IPS-18c (cell line): ENCODE data around the gene CASZ1.

Experiments used
- H3K4me3 ChIP-seq: 2 replicates; pipeline ENCODE4 v1.7.0; 2013; ENCODE audit warnings: low read depth, mild to moderate bottlenecking, low read length, moderate library complexity; ENCODE audit not compliant: insufficient read depth
- H3K9me3 ChIP-seq: one replicate; pipeline ENCODE4 v1.6.1; 2013; ENCODE audit warnings: mild to moderate bottlenecking, low read length, moderate library complexity; ENCODE audit not compliant: control insufficient read depth, insufficient read depth

CASZ1 gene

DNA sequence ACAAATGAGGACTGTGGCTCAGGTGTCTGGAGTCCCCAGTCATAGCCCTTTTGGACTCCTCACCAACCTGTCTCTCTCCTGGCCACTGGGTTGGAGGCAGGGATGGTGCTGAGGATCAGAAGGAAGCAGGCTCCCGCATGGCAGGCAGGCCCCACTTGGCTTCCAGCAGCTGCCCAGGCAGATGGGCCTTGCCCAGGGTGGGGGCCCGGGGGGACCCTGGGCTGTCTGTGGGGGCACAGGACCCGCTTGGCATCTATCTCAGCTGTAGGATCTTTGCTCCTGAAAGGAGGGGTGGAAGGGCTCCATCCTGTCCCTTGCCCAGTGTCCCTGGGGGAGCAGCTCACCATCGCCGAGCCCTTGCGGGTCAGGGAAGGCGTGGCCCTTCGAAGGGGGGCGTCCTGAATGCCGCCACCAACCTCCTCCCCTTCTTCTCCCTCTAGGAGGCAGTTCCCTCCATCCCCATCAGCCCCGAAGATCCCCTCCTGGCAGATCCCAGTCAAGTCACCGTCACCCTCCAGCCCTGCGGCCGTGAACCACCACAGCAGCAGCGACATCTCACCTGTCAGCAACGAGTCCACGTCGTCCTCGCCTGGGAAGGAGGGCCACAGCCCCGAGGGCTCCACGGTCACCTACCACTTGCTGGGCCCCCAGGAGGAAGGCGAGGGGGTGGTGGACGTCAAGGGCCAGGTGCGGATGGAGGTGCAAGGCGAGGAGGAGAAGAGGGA is 167.2 kb downstream of the CASZ1 start:
- Histone ChIP-seq H3K4me3 (no peak overlapping the region), H3K9me3 (no peaks in the 10 kb centered on the region)

DNA sequence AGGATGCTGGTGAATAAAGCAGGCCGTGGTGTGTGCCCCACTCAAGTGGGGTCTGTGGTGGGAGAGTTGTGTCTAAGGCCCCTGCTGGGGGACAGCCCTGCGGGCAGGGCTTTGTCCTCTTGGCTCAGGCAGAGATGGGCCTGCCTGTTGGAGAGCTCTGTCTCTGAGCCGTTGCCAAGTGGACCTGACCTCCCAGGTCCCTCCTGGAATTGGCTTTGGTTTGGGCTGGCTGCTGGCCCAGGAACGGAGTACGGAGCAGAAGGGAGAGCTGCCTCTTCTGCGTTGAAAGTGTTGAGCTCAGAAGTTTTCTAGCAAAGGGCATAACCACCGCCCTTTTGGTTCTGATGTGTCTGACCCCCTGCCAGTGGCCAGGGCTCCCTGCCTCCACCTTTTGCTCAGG is 167.8 kb downstream of the CASZ1 start:
- H3K4me3 ChIP-seq, result no peak overlapping the region
- no peaks in the 10 kb centered on the region for H3K9me3 ChIP-seq

DNA sequence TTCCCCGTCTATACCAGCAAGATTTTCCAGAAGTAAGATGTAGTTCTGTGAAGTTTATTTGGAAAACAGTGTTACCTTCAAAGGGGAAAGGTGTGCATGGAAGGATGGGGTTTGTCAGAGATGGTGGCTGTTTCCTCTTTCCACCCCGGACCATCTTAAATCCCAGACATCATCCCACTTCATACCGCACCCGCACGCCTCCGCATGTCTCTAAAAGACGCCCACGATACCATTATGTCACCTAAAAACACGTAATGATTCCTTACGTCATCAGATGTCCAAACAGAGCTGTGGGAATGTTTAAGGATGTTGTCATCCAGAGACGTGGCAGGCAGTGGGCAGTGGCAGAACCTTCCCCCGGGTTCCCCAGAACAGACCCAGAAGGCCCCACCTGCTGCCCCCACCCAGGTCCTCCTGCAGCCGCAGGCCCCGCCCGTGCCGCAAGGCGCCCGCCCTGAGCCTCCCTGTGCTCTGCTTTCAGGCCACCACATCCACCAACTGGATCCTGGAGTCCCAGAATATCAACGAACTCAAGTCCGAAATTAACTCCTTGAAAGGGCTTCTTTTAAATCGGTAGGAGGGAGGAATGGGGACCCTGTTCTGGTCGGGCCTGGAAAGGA is 169.5 kb downstream of the CASZ1 start:
- Histone ChIP-seq H3K4me3 (no peak overlapping the region), H3K9me3 (no peaks in the 10 kb centered on the region)

DNA sequence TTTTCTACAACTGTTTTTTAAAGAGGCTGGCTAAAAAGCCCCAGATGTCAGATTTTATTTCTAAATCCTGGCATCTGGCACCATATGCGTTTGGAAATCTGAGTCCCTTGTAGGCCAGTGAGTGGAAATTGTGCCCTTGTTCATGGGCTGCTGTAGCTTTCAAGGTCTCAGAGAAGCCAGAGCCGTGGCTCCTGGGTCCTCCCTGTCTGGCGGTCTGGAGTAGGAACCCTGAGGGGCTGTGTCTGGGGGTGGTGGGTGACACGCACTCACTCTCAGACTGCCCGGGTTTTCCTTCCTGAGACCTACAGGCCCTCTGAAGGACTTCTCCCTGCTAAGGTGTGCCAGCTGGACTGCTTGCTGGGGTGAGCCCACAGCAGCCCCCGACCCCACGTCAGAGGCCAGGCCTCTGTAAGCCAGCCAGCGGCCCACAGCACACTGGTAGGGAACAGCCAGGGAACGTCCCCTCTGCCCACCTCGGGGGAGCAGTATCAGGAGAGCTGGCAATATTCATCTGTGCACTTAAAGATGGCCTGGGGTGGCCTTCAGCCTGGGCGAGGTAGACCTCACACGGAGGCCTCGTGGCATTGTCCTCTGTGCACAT is 170.2 kb downstream of the CASZ1 start:
- Histone ChIP-seq H3K4me3 (no peak overlapping the region), H3K9me3 (no peaks in the 10 kb centered on the region)

DNA sequence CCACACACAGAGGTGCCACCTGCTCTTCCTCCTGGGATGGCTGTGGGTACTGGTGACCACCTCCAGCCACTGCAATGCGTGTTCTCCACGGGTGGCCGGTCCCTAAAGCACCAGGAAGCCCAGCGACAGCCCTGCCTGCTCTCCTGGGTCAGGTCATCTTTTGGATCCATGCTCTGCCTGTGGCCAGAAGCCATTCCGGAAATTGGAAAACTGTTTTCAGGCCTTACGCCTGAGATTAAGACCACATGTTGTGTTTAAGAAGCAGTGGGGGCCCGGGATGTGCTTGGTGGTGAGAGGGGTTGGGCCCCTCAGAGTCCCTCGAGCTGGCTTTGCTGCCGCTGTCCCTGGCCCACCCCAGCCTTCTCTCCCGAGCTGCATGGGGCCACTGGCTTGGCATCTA is 170.9 kb downstream of the CASZ1 start:
- H3K9me3 ChIP-seq, result no peaks in the 10 kb centered on the region

DNA sequence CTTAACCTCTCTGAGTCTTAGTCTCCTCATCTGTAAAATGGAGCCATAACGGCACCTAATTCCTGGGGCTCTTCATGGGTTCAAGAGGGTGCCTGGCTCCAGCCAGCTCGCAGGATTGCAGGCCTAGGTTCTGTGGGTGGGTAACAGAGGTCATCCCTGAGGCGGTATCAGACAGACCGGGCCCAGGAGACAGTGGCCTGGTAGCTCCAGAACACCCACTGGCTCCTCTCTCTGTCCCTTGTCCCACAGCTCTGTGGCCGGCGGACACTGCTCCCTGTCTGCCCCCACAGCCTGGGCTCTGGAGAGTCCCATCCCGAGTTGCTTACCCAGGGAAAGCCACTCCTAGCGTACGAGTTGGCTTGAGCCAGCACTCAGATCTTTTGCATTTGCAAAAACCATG is 171.4 kb downstream of the CASZ1 start:
- H3K4me3 ChIP-seq, result no peak overlapping the region
- no peaks in the 10 kb centered on the region for H3K9me3 ChIP-seq

More for the DNA sequence above, 170.9 kb downstream of the CASZ1 start:
- H3K4me3 ChIP-seq, result no peak overlapping the region

DNA sequence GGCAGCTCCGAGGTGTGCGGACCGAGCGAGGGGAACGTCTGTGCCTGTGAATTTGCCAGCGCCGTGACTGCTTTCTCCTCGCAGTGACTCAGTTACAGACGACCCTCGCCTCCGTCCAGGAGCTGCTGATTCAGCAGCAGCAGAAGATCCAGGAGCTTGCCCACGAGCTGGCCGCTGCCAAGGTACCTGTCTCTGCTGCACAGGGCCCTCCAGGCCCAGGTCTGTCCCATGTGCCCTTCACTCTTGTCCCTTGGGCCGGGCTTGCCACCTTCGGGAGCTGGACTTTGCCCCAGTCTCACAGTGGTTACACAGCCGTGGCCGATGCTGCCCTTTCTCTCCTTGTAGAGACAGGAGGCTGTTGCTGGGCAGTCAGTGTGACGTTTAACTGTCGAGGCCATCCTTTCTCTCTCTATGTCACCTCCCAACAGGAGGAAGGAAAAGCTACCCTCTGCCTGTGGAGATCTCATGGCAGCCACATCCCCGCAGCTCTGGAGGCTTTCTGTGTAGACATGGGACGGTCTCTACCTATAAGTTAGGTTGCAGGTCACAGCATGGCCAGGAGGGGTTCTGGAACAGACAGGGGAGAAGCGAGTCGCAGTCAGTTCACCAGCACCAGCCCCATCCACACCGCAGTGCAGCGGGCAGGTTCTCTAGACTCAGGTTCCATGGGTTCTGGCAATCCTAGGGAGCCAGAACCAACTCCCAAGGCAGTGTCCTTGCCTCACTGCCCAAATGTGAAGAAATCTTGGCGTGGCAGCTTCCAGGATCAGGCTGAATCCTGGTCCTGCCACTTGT is 172.0 kb downstream of the CASZ1 start:
- H3K4me3 ChIP-seq, result no peak overlapping the region
- no peaks in the 10 kb centered on the region for H3K9me3 ChIP-seq

DNA sequence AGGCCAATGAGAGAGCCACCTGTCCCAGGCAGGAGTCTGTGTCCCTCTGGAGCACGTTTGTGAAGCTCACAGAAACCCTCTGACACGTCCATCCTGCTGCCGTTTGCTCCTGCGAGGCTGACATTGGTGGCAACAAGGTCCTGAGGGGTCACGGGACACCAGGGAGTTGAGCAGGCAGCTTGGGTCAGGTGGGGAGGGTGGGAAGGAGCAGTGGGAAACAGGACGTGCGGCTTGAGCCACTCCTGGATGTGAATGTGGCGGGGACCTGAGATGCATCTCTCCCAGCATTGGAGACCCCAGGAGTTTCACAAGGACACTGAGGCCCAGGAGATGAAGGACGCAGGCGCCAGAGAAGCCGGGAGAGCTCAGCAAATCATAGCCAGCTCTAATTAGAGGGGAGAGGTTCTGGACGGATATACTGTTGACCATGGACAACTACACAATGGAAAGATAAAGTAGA is 172.7 kb downstream of the CASZ1 start:
- no peak overlapping the region for H3K4me3 ChIP-seq
- no peaks in the 10 kb centered on the region for H3K9me3 ChIP-seq

DNA sequence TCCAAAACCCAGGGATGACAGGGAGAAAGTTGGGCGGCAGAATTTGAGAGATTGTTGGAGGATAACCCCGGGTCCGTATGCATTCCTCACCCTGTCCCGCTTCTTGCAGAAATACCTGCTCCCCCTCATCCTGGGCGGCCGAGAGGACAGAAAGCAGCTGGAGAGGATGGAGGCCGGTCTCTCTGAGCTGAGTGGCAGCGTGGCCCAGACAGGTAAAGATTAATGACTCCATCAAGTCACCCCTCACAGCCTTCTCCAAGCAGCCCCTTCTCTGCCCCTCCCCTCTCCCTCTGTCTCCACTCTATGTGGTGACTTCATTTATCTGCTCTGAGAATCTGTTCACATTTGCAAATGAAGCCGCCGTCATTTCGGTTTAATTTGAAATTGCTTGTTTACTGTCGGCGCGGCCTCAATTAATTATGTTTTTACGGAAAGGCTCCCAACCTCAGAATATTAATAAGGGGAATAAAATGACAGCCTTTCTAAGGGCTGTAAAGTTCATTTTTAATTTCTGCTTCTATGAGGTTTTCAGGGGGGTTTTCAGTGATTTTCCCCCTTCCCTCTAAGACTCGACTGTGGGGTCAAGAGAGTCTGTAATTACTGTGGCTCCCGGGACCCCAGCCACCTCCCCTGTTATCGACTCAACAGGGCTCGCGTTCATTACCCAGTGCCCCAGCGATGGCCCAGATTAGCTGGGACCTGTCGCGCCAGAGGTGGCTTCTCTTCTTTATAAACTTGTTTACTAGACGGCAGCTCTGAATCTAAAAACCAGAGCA is 173.3 kb downstream of the CASZ1 start:
- H3K4me3 ChIP-seq, result no peak overlapping the region

DNA sequence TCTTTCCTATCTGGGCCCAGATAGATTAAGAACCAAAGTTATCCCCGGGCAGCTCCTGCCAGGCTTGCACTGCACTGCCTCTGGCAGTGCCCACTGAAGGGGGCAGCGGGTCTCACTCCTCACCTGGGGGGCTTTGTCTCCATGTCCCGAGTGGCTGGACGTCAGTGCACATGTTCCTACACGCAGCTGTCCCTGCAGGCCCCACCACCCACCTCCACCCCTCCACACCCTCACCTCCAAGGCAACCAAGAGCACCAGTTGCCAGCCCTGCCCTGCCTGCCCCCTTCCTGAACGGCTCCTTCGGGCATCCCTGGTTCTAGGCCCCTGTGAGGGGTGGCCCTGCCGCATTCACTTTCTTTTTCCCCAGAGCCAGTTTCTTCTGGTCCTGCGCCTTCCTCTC is 174.5 kb downstream of the CASZ1 start:
- Histone ChIP-seq H3K9me3 (no peaks in the 10 kb centered on the region), H3K4me3 (no peak overlapping the region)

More for the DNA sequence above, 173.3 kb downstream of the CASZ1 start:
- H3K9me3 ChIP-seq, result no peaks in the 10 kb centered on the region

DNA sequence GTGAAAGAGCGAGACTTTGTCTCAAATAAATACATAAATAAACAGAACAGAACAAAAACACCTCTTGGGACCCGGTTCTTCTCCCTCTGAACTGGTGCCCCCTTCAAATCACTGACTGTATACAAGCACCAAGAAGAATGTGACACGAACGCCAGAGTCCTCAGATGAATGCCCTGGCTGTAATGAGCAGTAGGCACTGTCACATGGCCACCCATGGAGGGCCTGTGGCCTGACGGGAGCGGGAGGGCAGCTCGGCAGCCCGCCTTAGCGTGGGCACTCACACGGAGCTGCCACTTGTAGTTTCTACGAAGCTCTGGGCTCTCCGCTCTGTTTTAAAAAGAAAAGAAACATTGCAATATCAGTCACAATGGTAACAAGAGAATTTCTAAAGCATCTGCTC is 175.7 kb downstream of the CASZ1 start:
- Histone ChIP-seq H3K4me3 (no peak overlapping the region), H3K9me3 (no peaks in the 10 kb centered on the region)

DNA sequence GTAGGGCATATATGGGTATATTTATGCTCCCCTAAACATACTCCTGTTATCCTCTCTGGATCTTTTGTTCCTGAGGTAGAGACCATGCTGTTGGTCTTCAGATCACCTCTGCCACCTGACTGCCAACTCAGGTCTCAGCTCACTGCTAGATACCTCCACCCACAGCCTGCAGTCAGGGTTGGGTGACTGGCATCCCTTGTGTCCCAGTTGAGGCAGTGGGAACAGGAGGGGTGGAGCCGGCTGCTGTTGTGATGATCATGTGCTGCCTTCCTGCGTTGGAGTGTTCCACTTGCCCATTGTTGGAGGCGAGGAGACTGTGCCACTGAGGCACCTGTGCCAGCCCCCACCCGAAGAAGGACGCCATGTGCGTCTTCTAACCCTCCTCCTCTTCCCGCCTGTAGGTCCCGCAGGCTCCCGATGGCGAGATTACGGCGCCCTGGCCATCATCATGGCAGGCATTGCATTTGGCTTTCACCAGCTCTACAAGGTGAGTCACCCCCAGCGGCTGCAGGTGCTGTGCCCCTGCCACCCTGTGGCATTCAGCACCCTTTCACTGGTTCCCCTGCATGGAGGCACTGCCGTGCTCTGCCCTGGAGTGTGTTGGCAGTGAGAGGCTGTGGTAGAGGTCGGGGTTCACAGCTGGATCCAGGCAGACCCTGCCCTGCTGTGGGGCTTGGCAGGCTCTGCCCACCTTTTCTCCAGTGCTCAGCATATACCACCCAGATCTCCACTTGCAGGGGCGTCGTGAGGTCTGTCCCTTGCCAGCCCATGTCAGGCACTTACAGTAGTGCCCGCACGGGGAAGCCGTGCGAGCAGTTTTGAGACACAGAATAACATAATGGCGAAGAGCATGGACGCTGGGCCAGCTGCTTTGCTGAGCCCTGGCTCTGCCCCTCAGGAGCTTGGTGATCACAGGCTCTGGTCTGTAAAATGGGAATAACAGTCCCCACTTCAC is 178.2 kb downstream of the CASZ1 start:
- no peak overlapping the region for H3K4me3 ChIP-seq

DNA sequence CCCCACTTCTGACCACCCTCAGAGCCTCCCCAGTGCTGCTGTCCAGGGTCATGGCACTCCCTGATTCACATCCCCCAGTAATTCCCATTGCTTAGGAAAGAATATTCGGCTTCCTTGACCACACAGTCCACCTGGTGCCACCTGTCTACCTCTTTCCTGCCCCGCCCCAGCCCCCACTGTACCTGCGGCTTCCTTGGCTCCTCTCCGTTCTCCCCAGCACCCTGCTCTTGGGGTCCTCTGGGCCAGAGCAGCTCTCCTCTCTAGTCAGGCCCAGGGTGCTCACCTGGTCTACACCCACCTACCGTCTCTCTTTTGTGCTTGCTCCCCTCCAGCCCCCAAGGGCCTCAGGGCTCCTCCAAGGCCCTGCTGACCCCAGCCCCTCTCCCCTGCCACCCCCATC is 179.1 kb downstream of the CASZ1 start:
- no peak overlapping the region for H3K4me3 ChIP-seq
- H3K9me3 ChIP-seq, result no peaks in the 10 kb centered on the region

More for the DNA sequence above, 178.2 kb downstream of the CASZ1 start:
- no peaks in the 10 kb centered on the region for H3K9me3 ChIP-seq

DNA sequence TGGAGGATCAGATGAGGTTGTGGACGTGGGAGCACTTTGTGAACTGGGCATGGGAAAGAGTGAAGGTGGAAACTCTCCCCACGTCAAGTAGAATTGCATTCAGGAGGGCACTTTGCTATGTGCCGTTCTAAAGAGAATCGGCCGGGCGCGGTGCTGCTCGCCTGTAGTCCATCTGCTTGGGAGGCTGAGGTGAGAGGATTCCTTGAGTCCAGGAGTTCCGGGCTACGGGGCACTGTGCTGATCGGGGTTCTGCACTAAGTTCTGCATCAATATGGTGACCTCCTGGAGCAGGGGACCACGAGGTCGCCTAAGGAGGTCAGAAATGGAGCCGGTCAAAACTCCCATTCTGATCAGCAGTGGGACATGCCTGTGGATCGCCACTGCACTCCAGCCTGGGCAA is 179.8 kb downstream of the CASZ1 start:
- no peaks in the 10 kb centered on the region for H3K9me3 ChIP-seq
- no peak overlapping the region for H3K4me3 ChIP-seq

DNA sequence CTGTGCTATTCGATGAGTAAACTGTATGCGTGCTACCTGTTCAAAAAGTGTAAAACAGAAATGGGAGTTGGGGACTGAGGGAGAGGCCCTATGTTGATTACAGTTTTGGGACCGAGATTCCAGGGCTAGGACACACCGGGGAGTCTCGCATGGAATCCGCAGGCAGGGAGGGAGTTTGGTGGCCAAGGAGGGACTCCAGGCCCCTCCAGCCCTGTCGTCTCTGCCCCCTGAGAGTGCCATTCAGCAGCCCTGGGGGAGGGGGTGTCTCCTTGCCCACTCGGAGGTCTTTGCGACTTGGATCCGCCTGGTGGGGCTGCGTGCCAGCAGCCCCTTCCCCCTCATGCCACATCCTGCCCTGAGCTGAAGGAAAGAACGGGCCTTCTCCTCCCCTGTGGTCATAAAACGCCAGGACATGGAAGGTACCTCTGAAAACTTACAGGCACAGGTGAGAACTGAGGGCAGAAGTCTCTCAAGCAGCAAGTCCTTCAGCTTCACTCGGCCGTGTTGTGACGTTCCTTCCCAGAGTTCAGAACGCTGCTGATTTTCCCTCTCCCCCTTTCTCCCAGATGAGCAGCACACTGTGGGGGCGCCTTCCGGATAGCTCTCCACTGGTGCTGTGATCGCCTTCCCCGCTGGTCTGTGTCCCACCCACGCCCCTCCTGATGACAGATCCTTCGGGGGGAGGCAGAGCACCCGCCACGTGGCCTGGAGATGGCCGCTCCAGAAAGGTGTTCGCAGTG is 180.3 kb downstream of the CASZ1 start:
- Histone ChIP-seq H3K9me3 (no peaks in the 10 kb centered on the region), H3K4me3 (no peak overlapping the region)
